Measurements from ENCODE around the gene MRTO4.
"Not testable (repeated sequence)": the region's sequence is repeated elsewhere in the genome, so short reads cannot be mapped to it uniquely, and the experiment has no call there.

Gene MRTO4

DNA sequence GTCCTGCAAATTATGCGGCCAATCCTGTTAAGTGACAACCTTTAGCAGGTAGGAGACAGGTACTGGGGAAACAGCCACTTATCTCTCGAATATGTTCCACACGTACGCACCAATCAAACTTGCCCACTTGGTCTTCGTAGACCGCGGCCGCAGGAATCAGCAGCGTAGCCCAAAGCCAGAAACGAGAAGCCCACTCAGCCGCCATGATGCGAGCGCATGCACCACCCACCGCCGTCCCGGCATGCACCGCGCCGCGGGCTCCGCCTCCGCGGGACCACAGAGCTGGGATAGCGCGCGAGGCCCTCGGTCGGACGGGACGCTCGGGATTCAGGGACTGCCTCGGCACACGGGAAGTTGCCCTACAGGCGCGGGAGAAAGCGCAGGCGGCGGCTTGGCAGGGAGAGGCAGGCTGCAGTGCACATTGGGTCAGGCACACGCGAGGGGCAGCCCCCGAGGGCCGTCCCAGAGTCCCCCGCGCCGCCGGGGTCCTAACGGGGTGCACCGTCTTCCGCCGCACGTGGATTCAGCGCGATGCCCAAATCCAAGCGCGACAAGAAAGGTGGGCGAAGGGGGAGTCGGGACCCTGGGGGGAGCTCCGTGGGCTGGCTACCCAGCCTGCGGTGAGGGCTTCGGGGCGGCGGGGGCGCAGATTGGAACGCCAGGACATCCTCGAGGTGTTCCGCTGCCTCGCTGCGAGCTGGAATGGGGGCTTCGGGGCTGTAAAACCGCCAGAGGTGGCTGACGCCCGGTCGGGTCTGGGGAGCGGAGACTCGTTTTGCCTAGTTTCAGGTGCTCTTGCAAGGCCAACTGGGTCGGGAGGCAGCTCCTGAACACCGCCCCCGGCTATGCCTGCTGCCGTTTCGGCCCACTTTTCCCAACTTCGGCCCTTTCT is at the start of gene MRTO4, which contains the start of gene EMC1:
Gene MRTO4 (plus strand): TSS at position 501 of the 892 bp plus-strand sequence. CDS start 31 bp downstream, at position 532.
Gene EMC1 (minus strand): TSS at position 220 of the 892 bp plus-strand sequence. CDS start 15 bp downstream, at position 205.
- DNase-seq (ENCODE audit: low spot score), result peak; percentile 76

DNA sequence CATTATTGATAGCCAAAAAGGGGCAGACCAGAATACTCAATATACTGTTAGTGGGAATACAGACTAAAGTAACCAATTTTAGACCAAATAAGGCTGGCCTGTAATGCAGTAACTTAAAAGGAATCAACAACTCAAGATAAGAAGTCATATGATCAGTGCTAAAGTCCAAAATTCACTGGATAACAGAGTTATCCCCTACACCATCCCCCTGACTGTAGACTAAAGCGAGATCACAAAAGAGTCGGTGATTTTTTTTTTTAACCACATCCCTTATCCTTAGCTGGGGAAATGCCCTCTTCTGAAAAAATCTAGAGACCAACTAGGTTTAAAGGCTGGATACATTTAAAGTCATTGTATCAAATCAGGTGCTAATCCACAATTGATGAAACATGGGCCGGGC is 49.2 kb upstream of the MRTO4 start:
- no peak for DNase-seq (ENCODE audit: low spot score)

DNA sequence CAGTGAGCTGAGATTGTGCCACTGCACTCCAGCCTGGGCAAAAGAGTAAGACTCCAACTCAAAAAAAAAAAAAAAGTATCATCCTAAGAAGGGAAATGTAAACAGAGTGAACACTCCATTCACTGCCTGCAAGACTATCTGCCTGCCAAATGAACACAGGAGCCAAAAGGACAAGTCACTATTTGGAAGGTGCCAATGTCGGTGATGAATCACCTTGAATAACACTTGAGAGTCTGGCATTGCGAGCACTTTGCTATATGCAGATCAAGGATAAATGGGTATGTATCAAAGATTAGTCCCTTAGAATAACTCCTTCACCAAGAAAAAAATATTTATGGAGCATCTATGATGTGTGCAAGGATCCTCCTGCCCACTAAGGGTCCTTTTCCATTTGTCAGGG is 48.2 kb upstream of the MRTO4 start:
- no peak for DNase-seq (ENCODE audit: low spot score)

DNA sequence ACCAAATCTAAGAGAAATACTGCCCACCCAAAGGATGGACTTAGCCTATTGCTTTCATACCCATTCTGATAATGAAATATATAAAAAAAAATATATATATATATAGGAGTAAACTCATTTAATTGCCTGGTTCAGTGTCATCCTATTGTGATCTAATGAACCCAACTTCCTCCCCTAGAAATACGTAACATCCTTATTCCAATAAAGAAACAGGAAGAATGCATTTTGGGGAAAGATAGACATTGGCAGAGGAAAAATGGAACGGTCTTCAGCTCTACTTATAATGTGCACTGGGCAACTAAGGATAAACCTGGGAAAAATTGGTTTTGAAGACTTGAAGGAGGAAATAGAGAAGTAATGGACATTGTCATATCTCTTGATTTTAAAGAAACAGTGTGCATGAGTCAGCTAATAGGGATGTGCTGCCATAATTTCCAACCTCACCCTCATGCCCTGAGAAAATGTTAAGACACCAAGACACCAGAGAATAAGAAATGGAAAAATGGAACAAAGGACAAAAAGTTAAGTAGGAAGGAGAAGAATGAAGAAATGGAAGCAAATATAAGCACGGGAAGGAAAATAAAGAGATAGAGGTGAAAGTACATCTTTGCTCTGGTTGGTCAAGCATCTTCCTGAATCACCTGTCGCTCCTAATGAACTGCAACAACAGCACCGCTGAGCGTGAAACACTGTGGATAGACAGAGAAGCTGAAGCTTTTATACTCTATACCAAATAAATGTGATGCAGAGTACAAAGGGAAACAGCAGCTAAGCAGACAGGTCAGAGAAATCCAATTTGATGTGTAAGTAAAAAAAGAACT is 46.9 kb upstream of the MRTO4 start:
- DNase-seq (ENCODE audit: low spot score), result no peak

DNA sequence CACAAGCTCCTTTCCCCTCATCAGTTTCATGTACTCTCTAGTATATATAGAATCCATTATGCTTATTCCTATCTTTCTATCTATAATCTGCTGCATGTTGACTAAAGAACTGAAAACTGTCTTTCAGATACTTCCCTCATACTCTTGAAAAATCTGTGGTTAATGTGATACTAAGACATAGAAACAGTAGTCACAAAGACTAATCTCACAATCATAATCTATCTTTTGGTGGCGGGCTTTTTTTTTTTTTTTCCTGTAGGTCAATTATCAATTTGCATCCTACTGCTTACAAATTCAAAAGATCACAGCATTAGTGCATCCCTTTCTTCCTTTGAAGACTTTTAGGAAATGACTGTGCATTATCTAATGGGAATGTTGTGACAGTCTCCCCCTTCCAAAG is 46.2 kb upstream of the MRTO4 start:
- no peak for DNase-seq (ENCODE audit: low spot score)

DNA sequence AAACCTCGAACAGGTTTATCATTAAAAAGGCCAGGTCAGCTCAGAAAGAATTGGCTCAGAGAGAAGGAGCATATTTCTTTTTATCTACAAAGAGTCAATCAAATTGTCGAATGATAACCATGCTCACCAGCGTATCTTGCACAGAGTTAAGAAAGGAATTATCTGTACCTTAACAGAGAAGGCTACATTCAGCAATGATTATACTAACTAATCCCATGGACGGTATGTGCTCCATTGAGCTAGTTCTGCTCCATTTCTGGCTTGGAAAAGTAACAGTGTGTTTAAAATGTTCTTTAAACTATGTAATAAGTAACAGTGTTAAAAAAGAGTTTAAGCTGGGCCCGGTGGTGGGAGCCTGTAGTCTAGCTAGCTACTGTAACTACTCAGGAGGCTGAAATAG is 45.8 kb upstream of the MRTO4 start:
- no peak for DNase-seq (ENCODE audit: low spot score)

DNA sequence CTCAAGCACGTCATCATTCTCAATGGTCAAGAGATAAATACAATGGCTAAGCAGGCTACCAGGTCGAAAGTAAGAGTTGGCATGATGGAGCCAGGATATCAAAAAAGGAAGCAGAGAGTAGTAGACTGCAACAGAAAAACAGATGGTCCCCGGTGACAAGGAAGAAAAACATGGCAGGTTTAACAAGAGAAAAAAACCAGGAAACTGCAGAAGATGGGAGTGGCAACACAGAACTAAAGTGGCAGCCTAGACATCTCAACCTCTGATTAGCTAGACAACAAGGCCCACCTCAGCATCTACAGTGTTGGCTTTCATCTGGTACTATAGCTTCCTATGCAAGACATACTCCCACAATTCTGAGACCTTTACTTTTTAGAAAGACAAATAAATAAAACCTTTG is 44.7 kb upstream of the MRTO4 start:
- DNase-seq (ENCODE audit: low spot score), result no peak

DNA sequence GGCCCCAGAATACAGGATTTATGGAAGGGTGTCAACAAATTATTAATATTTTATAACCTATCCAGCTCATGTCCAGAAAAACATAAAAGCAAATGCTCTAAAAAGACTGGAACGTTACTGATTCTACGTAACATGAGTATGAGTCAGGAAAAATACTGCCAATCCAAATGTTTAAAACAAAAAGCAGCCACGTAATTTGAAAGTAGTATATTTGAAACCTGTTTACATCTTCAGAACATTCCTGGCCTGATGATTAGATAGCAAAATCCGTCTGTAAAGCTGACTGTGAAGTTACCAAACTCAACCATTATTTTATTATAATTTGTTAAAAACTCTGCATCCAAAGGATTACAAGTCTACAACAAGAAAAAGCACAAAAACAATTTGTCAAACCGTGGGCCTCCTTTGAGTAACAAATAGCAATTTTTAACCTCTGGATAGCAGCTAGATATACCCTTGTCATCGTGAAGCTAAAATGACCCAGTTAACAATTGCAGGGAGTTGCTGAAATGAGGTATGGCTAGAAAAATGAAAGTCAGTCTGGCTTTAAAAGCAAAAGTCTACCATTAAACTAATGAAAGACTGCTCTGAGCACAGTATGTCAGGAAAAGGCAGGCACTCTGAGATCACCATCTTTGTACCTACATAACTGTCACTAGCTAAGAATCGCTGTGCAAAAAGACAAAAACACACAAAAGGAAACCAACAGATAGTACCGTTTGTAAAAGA is 42.7 kb upstream of the MRTO4 start:
- DNase-seq (ENCODE audit: low spot score), result no peak

DNA sequence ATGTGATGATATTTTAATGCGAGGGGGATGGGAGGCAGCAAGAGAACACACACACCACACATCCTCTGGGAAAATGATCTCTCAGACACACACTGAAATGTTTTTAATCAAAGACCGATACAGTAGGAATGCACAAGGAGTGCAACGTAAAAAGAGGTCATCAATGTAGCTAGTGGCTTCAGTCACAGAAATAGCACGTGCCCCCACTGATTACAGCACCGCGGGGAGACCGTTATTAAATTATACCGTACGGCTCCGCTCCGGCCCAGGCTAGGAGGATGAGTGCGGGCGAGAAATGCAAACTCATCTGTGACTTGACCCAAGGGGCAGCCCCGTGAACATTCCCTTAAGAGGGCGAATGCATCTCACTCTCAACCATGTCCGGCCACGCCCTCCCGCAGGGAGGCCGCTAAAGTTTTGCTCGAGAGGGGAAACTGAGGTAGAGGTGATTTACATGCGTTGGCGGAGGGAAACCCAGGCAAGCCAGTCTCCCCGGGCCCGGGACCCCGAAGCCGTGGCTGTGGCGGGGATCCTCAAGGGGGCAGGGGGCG is 42.1 kb upstream of the MRTO4 start:
- DNase-seq (ENCODE audit: low spot score), result peak; percentile 46

DNA sequence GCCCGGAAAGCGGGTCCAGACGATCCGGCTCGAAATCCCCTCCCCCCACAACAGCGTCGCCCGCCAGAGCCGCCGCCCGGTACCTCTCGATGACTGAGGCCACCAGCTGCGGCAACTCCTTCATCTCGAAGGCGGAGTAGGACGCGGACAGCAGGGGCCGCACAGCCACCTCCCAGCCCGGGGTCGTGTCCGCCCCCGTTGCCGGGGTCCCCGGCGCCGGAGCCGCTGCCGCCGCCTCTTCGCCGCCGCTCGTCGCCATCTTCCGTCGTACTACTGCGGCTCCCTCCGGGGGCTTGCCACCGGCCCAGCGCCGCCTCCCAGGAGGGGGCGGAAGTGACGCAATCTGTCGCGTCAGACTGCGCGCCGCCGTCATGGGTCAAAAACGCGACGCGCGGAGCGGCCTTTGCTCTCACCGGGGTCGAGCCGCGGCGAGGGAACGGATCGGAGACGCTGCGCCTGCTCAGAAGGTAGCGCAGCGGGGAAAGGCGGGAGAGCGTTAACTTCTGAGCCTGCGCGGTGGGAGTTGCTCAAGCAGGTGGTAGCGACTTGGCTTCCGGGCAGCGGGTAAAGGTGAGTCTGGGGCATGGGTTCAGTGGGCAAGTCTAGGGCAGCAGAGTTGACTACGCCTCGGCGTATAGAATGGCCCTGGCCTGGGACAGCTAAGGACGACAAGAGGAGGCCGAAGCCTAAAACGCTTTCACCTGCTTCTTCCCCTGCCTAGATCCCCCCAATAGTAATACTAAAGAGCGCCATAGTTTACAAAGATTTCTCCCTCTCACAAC is 41.4 kb upstream of the MRTO4 start, which contains the start of gene UBR4:
Gene UBR4 (minus strand): TSS at position 277 of the 782 bp plus-strand sequence. CDS start 18 bp downstream, at position 259.
- peak; percentile 94 for DNase-seq (ENCODE audit: low spot score)

DNA sequence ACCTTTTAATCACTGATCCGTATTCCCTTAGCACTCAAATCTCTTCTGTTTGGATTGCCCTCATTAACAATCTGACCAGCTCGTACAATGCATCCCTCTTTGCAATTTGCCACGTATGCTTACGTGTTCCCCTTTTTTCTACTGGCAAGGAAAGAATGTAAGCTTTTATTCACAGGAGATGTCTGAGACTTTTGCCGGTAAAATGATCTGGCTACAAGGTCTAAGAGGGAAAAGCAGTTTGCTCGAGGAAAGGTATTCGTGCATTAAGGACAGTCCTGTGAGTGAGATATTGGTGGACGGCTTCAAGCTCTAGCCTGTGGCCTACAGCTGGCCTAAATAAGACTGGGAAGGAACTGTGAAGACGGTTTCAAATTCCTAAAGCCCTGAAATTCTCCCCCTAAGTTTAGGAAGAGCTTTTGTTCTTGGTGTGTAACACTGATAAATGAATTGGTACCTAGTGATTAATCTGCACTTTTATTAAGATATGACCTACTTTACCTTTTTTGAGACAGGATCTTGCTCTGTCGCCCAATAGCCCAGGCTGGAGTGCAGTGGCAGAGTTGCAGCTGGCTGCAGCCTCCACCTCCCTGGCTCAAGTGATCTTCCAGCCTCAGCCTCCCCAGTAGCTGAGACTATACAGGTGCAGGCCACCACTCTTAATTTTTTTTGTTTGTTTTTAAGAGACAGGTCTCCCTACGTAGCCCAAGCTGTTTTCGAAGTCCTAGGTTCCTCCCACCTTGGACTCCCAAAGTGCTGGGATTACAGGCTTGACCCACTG is 40.6 kb upstream of the MRTO4 start:
- peak; percentile 14 for DNase-seq (ENCODE audit: low spot score)

DNA sequence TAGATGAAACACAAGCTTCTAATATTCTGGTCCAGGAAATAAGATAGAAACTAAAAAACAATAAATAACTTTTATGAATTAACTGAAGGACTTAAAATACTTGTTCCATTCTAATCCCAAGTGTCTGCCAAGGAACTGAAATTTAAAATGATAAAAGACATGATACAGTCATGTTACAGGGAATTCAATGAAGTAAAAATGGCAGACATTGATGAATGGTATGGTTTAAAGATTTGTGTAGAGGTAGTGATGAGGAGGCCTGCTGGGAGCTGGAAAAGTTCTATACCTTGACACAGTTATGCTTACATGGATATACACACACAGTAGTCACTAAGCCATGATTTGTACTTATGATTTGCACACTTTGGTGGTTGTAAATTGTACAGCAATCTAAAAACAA is 39.4 kb upstream of the MRTO4 start:
- no peak for DNase-seq (ENCODE audit: low spot score)

DNA sequence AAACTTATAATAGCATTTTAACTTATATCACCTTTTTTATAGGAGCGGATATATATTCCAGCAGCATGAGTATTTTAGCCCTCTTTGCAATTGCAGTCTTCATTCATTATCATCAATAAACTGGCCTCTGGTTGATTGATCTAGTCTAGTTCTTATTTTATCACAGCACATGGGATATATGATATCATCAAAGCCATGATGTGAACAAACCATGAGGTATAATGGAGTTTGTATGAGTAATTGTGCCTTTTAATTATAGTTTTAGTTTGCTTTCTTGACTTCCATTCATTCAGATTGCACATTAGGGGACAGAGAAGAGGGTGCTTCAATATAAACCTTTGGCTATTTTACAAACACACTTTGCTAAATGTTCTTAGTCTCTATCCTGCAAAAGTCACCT is 38.0 kb upstream of the MRTO4 start:
- DNase-seq (ENCODE audit: low spot score), result no peak

DNA sequence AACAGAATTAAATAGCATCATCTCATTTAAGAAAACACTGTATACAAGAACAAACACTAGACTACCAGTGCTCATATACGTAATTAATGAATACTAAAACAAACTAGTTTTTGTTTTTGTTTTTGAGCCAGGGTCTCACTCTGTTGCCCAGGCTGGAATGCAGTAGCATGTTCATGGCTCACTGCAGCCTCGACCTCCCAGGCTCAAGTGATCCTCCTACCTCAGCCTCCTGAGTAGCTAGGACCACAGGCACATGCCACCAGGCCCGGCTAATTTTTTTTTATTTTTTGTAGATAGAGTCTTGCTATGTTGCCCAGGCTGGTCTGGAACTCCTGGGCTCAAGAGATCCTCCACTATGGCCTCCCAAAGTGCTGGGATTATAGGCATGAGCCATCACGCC is 35.0 kb upstream of the MRTO4 start:
- not testable (repeated sequence) for DNase-seq (ENCODE audit: low spot score)

DNA sequence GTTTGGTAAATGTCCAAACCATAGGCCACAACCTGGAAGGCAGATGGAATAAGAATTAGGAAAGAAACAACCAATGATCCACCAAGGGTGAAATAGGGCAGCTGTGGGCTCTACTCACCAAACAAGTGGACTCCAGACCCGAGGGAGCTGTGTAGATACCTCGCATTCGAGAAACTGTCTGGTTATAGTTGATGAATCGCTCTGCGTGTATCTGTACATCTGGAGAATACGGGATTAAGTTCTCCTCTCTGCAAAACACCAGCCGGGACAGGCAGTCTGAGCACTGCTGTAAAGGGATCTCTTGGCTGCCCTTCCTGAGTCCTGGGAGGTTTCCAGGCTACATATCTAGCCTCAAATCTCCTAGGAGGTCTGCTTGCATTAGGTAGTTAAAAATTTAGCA is 32.2 kb upstream of the MRTO4 start:
- no peak for DNase-seq (ENCODE audit: low spot score)

DNA sequence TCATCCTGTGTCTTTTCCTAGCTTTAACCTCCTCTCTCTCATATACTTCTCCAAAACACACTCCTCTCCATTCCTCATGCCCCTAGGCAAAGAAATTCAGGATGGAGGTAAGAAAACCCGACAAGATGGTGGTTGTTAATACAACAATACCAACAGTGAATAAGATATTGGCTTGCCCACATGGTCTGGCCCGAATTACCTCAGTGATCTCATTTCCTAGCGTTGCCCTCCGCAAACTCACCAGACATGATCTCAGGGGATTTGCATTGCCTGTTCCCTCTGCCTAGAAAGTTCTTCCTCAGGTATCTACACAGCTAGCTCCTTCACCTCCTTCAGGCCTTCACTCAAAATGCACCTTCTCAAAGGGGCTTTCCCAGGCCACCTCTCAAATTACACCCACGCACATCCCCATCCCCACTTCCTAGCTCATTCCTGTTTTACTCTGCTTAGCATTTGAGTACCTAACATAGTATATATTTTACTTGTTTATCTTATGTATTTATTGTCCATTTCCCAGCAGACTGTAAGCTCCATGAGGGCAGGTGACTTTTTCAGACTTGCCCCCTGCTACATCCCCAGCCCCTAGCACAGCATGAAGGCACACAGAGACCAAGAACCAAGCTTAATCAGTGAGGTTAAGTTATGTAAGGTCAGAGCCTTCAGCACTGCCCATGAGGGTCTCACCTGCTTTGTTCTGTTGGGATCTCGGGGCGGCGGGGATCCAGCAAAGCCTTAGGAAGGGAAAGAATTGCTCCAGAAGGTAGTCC is 31.3 kb upstream of the MRTO4 start:
- no peak for DNase-seq (ENCODE audit: low spot score)

DNA sequence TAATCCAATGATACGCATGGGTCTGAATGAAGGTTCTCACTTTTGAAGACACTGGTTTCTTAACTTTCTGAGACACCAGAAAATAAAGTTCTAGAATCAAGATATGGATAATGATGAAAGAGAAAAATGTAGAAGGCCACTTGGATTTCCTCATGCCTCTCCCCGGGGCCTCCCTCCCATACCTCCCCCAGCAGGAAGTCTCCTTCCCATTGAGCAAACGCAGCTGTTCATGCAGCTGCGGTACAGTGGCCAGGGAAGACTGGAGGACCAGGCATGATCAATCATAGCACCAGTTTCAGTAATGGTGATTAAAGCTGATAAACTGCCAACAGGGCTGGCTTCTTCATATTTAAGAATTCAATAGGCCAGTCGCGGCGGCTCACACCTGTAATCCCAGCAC is 30.6 kb upstream of the MRTO4 start:
- DNase-seq (ENCODE audit: low spot score), result no peak

DNA sequence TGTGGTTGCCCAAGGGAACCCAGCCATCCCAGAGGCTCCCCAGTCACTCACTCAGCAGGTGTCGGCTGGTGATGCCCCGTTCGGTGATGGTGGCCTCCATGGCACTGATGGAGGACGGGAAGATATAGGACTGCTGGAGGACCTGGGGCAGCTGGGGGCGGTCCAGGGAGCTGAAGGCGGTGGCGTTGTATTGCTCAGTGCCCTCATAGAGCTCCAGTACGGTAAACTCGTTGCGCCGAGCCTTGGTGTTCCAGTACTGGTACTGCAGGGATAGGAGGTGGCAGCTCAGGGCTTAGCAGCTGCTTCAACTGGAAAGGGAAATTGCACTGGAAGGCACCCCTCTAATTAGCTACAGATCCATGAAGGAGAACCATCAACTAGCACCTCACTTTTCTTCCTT is 29.0 kb upstream of the MRTO4 start:
- DNase-seq (ENCODE audit: low spot score), result no peak
